ENCODE results near the gene SKIC8.
A peak's percentile ranks its signal among the peaks of the same experiment; 100 is the strongest.
"Not testable (repeated sequence)": the region's sequence is repeated elsewhere in the genome, so short reads cannot be mapped to it uniquely, and the experiment has no call there.

SKIC8 gene

GRCh38 chr15:78247911-78248310 lies 51.5 kb downstream of the SKIC8 start:
- no peak overlapping the region for H3K4me3 ChIP-seq (ENCODE audit: low read depth, low read length)
- H3K27me3 ChIP-seq (replicated peaks) = no peaks in the 10 kb centered on the region
- no peak for DNase-seq
- no peak for TF ChIP-seq CTCF (IDR thresholded peaks at IDR 0.05; ENCODE audit: low read depth, low read length, missing control alignments)
- H3K27ac ChIP-seq = no peak overlapping the region
- in situ Hi-C loops (cut with HindIII; ENCODE audit: low pct_ligation_motif_present, low sequenced_read_pairs) = no loop called here
- H3K36me3 ChIP-seq (replicated peaks) = no peaks in the 10 kb centered on the region

GRCh38 chr15:78245976-78246620 lies 53.3 kb downstream of the SKIC8 start:
- H3K36me3 ChIP-seq (replicated peaks); H3K4me3 ChIP-seq (ENCODE audit: low read depth, low read length); DNase-seq; H3K27ac ChIP-seq; H3K27me3 ChIP-seq (replicated peaks); in situ Hi-C loops (cut with HindIII; ENCODE audit: low pct_ligation_motif_present, low sequenced_read_pairs): not testable (repeated sequence)

GRCh38 chr15:78245392-78245791 lies 54.0 kb downstream of the SKIC8 start:
- H3K36me3 ChIP-seq (replicated peaks); H3K4me3 ChIP-seq (ENCODE audit: low read depth, low read length); DNase-seq; H3K27ac ChIP-seq; H3K27me3 ChIP-seq (replicated peaks); in situ Hi-C loops (cut with HindIII; ENCODE audit: low pct_ligation_motif_present, low sequenced_read_pairs): not testable (repeated sequence)

GRCh38 chr15:78244893-78245292 lies 54.5 kb downstream of the SKIC8 start:
- DNase-seq = no peak
- in situ Hi-C loops (cut with HindIII; ENCODE audit: low pct_ligation_motif_present, low sequenced_read_pairs) = no loop called here
- Histone ChIP-seq H3K36me3 (replicated peaks) (no peaks in the 10 kb centered on the region), H3K27ac (no peak overlapping the region), H3K27me3 (replicated peaks) (no peaks in the 10 kb centered on the region), H3K4me3 (ENCODE audit: low read depth, low read length) (no peak overlapping the region)
- no peak for TF ChIP-seq CTCF (IDR thresholded peaks at IDR 0.05; ENCODE audit: low read depth, low read length, missing control alignments)

- no peak overlapping the region for H3K27ac ChIP-seq
- no peak for TF ChIP-seq CTCF (IDR thresholded peaks at IDR 0.05; ENCODE audit: low read depth, low read length, missing control alignments)
- no peaks in the 10 kb centered on the region for H3K27me3 ChIP-seq (replicated peaks)
- no peak for DNase-seq
- in situ Hi-C loops (cut with HindIII; ENCODE audit: low pct_ligation_motif_present, low sequenced_read_pairs) = no loop called here
- H3K4me3 ChIP-seq (ENCODE audit: low read depth, low read length) = no peak overlapping the region
- H3K36me3 ChIP-seq (replicated peaks) = no peaks in the 10 kb centered on the region
Observed at GRCh38 chr15:78244101-78244500, 55.3 kb downstream of the SKIC8 start.

- no peak for TF ChIP-seq CTCF (IDR thresholded peaks at IDR 0.05; ENCODE audit: low read depth, low read length, missing control alignments)
- Histone ChIP-seq H3K36me3 (replicated peaks) (no peaks in the 10 kb centered on the region), H3K4me3 (ENCODE audit: low read depth, low read length) (no peak overlapping the region), H3K27me3 (replicated peaks) (no peaks in the 10 kb centered on the region), H3K27ac (no peak overlapping the region)
- in situ Hi-C loops (cut with HindIII; ENCODE audit: low pct_ligation_motif_present, low sequenced_read_pairs) = no loop called here
- DNase-seq = peak; percentile 27
Observed at GRCh38 chr15:78243491-78243941, 55.9 kb downstream of the SKIC8 start.

- no peak for DNase-seq
- in situ Hi-C loops (cut with HindIII; ENCODE audit: low pct_ligation_motif_present, low sequenced_read_pairs) = no loop called here
- Histone ChIP-seq H3K36me3 (replicated peaks) (no peaks in the 10 kb centered on the region), H3K4me3 (ENCODE audit: low read depth, low read length) (no peak overlapping the region), H3K27ac (no peak overlapping the region), H3K27me3 (replicated peaks) (no peaks in the 10 kb centered on the region)
- TF ChIP-seq CTCF (IDR thresholded peaks at IDR 0.05; ENCODE audit: low read depth, low read length, missing control alignments) = no peak
Observed at GRCh38 chr15:78243058-78243457, 56.4 kb downstream of the SKIC8 start.
